ENCODE results near the gene TSPAN18.

TSPAN18 gene

DNA sequence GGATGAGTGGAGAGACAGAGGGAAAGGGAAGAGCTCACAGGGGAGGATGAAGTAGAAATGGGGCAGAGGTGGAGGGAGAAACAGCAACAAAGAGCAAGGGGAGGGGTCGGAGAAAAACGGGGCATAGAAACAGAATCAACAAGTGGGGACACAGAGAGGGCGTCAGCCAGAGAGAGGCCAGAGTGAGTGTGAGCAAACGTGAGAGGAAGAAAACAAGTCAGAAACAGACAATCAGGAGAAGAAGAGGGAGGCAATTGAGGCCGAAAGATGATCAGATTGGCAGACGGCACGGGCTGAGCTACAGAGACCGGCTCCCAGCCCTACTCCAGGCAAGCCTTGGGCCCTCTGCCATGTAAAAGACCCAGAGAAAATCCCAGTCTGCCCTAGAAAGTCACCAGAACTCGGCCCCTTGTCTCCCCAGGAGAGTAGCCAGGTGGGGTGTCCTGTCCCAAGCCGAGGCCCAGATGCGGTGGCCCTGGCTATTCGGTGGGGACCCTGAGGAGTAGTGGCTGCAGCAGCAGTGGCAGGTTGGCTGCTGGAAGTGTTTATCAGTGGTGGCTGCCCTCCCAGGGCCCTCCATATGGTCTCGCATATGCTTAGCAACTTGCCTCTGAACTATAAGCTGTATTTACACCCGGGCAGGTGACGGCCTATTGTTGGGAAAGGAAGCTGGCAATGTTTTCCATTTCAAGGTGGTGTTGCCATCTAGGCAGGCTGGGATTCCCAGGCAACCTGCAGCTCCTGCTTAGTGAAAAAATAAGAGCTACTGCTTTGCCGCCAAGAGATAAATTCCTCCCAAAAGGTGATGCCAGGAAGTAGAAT, 14.8 kb upstream of the TSPAN18 start:
- no peak for DNase-seq

- no peak for DNase-seq
Measured at GRCh38 chr11:44713022-44713421, 13.7 kb upstream of the TSPAN18 start.

DNA sequence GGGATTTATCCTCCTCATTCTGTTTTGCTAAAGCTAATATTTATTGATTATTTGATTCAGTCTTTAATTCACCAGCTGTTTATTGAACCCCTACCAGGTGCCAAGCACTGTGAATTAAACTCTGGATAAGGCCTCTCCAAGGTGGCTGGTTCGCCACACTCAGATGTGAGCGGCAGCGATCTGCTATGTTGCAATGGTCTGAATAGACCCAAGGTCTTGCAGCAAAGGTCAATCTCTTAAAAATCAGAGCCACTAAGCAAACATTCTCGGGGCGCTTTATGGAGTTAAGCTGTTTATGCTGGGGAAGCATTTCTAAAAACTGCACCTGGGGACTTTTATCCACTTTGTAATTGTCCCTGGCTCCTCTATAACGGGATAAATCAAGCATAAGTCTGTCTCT, 10.5 kb upstream of the TSPAN18 start:
- no peak for DNase-seq

GRCh38 chr11:44718057-44718456, 8.7 kb upstream of the TSPAN18 start:
- DNase-seq, result no peak

GRCh38 chr11:44718612-44719390, 8.0 kb upstream of the TSPAN18 start:
- DNase-seq, result no peak

- DNase-seq, result no peak
Measured at GRCh38 chr11:44725016-44725685, 1.6 kb upstream of the TSPAN18 start.

DNA sequence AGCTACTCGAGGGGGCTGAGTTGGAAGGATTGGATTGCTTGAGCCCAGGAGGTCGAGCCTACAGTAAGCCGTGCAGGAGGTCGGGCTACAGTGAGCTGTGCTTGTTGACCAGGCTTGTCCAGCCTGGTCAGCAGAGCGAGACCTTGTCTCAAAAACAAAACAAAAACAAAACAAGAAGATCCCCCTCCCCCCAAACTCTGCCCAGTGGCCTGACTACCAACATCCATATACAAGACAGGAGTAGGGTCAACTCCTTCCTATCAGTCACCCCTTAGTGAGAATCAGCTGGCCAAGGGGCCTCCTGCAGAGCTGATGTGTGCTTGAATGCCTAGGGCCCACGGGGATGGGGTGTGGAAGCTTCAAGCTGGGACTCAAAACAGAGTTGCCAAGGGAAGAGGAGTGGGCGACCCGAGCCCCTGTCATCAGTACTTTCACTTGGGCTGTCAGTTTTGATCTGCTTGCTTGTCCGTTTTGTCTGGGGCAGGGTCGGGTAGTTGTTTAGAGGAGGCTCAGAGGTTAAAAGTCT, 942 bp upstream of the TSPAN18 start:
- DNase-seq, result no peak

DNA sequence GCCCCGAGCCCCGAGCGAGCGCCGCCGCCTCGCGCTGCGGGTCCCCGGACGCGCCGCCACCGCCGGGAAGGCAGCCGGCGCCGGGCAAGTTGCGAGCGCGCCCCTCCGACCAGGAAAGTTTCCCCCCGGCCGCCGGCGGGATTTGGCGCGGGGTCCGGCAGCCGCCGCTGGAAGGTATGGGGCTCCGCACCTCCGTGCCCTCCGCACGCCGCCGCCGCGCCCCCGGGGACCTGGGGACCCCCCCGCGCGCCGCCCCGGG, 281 bp downstream of the TSPAN18 start:
- DNase-seq, result no peak

- peak; percentile 56 for DNase-seq
Measured at GRCh38 chr11:44727373-44728287, 868 bp downstream of the TSPAN18 start.

DNA sequence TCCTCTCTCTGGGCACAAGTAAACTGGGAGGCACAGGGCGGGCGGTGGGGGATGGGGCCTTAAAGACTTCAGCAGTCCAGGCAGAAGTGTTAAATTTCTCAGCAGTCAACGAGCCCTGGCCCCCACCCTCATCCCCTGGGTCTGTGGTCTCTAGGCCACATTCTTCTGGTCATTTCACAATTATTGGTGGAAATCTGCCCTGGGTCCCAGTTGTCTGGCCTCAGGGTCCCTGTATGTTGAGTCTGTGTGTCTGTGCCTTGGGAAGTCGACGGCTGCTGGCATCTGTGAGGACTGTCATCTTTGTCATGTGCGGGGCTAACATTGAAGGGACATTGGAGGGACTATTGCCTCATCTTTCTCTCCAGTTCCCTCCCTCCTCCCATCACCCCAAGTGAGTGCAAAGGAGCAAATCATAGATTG, 1.7 kb downstream of the TSPAN18 start:
- DNase-seq, result no peak

- no peak for DNase-seq
Measured at GRCh38 chr11:44729063-44729462, 2.3 kb downstream of the TSPAN18 start.

- no peak for DNase-seq
Measured at GRCh38 chr11:44729713-44730112, 3.0 kb downstream of the TSPAN18 start.

DNA sequence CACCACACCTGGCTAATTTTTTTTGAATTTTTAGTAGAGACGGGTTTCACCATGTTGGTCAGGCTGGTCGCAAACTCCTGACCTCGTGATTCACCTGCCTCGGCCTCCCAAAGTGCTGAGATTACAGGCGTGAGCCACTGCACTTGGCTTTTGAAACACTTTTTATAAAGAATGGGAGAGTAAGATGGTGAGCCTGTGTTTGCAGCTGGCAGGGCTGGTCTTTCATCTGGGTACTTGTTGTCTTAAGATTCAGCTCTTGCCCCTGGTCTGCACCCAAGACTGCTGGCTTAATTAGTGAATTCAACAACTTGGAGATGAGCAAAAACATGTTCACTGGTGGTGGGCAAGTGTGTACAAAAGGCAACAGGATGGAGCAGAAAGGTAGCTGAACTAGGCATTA, 4.0 kb downstream of the TSPAN18 start:
- no peak for DNase-seq

- DNase-seq, result no peak
Measured at GRCh38 chr11:44731685-44732430, 5.1 kb downstream of the TSPAN18 start.

DNA sequence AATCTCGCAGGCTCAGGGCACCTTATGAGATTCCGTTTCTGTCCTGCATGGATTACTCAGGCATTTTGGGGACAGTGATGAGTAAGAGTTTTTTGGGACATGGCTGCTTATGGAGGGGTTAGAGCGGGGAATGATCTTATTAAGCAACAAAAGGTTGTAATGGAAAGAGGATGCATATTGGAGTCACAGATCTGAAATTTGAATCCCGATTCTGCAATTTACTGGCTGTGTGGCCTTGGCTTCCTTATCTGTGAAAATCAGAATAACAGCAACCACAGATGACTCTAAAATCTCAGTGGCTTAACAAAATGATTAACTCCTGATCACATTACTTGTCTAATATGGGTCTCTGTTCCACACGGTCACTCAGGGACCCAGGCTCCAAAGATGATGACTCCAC, 5.8 kb downstream of the TSPAN18 start:
- DNase-seq, result no peak

DNA sequence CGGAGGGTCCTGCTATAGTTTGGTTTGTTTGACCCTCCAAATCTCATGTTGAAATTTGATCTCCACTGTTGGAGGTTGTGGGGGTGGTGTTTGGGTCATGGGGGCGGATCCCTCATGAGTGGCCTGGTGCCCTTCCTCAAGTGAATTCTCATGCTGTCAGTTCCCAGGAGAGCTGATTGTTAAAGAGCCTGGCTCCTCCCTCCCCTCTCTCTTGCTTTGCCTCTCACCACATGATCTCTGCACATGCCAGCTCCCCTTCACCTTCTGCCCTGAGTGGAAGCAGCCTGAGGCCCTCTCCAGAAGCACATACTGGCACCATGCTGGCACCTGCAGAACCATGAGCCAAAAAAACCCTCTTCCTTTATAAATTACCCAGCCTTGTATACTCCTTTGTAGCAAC, 7.1 kb downstream of the TSPAN18 start:
- DNase-seq, result no peak

DNA sequence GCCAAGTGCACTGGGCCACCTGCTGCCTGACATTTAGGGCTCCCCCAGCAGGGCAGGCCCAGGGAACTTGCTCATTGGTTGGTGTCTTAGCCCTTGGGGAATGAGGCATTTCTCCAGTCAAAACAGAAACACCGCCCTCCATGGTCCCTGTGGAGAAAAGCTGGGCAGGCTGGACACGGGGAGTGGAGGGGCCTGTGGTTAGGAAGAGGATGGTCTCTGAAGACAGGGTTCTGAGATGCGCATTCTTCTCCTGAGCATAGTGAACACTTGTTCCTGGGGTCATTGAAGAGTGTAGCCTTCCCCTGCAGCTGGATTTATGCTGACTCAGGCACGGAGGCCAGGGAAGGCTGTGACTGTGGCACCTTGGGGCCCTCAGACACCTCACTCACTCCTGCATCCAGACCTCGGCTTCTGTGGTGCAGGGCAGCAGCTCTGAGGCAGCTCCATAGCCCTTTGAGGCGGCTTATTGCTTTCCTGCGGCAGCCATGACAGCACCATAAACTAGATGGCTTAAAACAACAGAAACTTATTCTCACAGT, 8.2 kb downstream of the TSPAN18 start:
- DNase-seq, result no peak

GRCh38 chr11:44736791-44737190, 10.0 kb downstream of the TSPAN18 start:
- DNase-seq, result no peak

DNA sequence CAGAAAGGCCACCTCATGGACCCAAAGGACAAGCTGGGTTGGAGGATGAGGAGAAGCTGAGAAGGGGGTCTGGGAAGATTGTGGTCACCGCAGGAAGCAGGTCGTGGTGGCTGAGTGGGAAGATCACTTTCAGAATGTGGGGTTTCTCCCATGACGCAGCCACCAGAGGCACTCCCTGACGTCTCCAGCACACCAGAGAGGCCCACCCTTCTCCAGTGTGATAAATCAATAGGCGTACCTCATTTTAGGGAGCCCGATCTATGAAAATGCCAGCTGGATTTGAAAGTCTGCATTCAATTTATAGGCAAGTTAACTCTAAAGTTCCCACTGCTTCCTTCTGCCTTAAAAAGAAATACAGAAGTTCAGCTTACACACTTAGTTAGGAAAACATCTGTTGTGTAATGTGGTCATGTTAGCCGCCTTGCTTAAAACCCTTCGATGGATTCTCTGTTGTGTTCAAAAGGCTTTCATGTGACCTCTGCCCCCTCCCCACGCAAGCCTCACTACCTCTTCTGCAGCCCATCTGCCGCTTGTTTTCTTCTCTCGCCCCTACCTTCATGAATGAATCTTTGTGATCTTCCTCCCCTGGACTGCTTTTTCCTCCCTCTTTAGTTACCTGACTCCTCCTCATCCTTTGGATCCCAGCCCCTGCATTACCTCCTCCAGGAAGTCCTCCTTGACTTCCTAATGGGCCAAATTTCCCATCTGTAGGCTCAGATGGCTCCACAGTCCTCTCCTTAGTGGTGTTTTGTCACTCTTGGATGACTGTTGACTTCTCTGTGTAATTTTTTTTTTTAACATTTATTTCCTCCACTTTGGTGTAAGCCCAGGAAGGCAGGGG, 10.7 kb downstream of the TSPAN18 start:
- DNase-seq, result no peak

DNA sequence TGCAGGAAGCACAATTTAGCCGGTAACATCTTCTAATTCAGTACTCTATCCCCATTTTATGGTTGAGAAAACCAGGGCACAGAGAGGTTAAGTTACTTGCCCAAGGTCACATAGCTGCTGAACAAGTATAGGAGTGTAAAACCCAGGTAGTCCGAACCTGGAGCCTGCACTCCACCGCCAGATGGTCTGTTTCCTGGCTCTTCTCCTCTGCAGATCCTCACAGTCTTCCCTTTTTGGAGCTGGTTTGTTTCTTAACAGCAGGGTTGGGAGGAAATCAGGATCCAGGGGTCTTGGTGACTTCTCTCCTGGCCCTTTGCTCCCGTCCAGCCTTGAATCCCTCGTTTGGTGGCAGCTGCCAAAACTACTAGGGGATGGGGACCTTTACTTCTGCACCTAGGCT, 12.0 kb downstream of the TSPAN18 start:
- no peak for DNase-seq

GRCh38 chr11:44740967-44741366, 14.2 kb downstream of the TSPAN18 start:
- DNase-seq, result no peak
